Measurements from ENCODE around the gene RASAL2.
"Not testable (repeated sequence)": the region's sequence is repeated elsewhere in the genome, so short reads cannot be mapped to it uniquely, and the experiment has no call there.

Gene RASAL2

GRCh38 chr1:178072326-178072725 lies 21.6 kb upstream of the RASAL2 start:
- DNase-seq, result no peak

DNA sequence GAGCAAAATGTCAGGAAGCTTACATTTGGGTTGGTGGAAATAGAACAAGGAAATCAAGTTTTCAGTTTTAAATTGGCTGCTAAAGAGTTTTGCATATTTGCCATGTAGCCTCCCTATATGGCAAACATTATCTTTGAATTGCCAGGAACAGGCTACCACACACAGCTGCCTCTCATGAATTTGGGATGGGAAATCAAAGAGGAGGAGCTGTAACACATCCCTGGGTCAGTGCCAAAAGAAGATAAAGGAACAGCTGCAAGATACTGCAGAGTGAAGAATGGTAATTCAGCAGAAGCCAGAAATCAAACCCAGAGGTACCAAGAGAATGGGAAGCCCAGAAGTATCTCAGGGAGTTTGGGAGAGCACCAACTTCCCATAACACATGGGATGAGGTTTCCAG lies 18.6 kb upstream of the RASAL2 start:
- no peak for DNase-seq

- DNase-seq, result no peak
These were observed 17.3 kb upstream of the RASAL2 start for GRCh38 chr1:178076607-178077006.

DNA sequence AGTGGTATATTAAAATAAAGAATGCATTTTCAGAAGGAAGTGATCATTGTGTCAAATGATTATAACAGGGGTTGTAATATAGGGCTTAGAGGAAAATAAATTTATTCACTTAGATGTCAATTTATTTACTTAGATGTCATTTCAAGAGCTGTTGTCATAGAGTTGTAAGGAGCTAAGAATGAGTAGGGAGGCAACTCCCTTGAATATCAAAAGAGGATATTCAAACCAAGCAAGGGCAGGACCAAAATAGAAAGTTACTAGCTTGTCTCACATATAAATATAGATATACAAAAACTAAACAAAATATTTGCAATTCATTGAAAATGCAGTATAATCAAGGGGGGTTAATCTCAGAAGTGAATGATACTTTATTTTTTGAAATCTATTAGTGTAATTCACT lies 16.0 kb upstream of the RASAL2 start:
- DNase-seq, result no peak

DNA sequence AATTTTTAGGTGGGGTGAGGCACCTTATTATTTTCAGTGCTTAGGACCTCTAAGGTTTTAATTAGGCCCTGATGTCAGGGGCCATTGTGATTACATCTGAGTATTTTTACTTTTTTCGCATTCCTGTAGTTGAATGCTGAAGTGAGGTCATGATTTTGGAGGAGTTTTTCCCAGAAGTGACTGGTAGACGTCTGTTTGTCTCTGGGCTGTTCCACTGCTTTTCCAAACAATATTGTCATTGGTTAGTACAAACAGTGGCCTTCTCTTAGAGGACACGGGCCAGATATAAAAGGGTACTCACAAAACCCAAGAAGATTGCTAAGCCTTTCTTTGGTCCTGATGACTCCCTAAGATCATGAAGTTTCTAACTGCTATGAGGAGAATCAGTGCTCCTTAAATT lies 7.6 kb upstream of the RASAL2 start:
- DNase-seq, result no peak

- no peak for DNase-seq
These were observed 7.1 kb upstream of the RASAL2 start for GRCh38 chr1:178086766-178087165.

GRCh38 chr1:178088651-178089050 lies 5.3 kb upstream of the RASAL2 start:
- DNase-seq, result no peak

DNA sequence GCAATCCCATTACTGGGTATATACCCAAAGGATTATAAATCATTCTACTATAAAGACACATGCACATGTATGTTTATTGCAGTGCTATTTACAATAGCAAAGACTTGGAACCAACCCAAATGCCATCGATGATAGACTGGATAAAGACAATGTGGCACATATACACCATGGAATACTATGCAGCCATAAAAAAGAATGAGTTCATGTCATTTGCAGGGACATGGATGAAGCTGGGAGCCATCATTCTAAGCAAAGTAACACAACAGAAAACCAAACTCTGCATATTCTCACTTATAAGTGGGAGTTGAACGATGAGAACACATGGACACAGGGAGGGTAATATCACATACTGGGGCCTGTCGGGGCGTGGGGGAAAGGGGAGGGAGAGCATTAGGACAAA lies 2.5 kb upstream of the RASAL2 start:
- not testable (repeated sequence) for DNase-seq

- no peak for DNase-seq
These were observed 1.7 kb upstream of the RASAL2 start for GRCh38 chr1:178091986-178092745.

- no peak for DNase-seq
These were observed 918 bp upstream of the RASAL2 start for GRCh38 chr1:178092878-178093493.

- DNase-seq, result no peak
These were observed 382 bp upstream of the RASAL2 start for GRCh38 chr1:178093494-178093950.

DNA sequence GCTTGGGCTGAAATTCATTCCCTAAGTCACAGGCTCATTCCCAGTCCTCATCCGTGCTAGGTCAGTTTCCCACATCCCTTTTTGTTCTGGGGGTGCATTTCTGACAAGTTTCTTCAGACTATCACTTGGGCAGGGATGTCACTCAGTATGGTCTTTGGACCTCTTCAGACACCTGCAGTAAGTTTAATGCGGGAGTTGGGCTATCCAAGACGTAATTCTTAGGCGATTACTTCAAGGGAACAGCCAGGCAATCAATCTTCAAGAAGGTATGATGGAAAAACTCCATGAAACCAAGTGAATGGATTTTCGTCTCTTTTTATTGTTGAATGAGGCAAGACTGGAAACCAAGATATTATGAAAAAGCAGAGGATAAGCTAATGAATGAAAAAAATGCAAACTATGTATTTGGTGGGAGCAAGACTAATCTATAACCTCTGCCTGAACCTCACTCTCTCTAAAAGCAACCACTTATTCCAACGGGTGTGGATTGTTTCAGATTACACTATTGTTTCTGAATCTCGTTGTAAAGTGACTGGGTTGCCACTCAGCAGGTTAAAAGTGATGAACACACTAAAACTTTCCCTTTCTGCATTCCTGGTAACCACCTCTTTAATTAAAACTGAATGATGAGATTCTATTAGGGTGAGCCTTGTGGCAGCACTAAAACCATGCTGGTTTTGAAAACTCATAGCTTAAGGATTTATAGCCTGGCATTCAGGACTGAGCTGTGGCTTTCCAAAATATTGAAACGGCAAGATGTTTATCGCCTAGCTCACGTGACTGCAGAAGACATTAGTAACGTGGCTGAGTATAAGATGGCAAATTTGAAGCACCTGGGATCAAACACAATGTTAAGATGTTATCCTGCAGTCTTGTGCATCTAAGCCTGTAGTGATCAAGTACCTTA lies 1.1 kb downstream of the RASAL2 start:
- no peak for DNase-seq

DNA sequence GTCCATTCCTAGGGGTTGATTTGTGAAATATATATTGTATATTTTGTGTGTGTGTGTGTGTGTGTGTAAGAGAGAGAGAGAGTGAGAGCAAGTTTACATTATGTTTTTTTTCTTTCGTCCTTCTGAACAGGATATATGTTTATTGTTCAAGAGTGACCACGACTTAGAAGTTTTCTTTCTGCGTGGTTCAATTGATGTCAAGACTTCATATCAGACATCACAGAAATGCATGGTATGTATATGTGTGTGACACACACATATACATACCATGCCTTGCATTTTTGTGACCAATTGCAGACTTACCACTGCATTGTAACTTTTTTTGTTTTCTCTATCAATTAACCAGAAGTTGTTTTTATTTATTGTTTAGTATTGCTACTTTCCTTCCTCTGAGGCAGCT lies 2.5 kb downstream of the RASAL2 start:
- no peak for DNase-seq

GRCh38 chr1:178098262-178098661 lies 4.4 kb downstream of the RASAL2 start:
- DNase-seq, result no peak

DNA sequence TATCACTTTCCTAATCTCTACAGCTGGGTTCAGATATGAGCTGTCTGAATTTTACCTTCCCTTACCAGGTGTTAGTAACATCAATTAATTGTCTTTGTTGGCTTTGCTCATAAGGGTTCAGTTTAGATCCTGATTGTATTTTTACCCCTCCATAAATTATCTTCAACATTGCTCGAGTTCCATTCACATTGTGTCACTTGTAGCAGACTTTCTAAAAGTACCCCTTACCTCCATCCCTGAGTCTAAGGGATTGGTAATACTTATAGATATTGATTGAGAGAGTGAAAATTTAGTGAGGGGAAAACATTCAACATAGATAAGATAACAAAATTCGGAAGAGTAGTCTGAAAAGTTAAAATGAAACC lies 7.3 kb downstream of the RASAL2 start:
- no peak for DNase-seq

DNA sequence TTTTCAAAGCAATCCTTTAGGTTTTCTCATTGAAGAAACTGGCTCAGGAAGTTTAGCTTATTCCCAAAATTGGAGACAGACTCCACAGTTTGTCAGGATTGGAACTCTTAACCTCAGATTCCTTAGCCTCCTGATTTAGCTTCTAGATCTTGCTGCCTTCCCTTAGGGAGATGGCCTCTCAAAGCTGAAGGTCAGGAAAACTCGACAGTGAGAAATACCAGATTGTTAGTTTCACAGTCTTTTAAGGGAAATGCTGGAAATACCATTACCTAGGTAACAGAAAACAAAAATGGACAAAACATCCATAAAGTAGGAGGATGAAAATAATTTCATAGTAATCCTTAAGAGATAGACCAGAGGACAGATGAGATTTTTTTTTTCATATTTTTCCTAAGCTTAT lies 7.8 kb downstream of the RASAL2 start:
- DNase-seq, result no peak

DNA sequence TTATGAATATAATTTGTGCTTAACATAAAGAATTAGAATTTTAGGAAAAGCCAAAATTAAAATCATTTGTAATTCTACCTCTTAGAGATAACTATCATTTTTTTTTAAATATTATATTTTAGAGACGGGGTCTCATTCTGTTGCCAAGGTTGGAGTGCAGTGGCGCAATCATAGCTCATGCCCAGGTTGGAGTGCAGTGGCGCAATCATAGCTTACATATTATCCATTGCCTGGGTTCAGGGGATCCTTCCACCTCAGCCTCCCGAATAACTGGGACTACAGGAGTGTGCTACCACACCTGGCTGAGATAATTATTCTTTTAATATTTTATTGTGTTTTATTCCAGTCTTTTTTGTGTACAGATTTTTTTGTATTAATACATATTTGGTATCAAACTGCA lies 8.3 kb downstream of the RASAL2 start:
- DNase-seq, result no peak

- DNase-seq, result no peak
These were observed 13.9 kb downstream of the RASAL2 start for GRCh38 chr1:178107823-178108222.

- DNase-seq, result no peak
These were observed 15.6 kb downstream of the RASAL2 start for GRCh38 chr1:178109348-178110143.

GRCh38 chr1:178115260-178115659 lies 21.4 kb downstream of the RASAL2 start:
- no peak for DNase-seq

- DNase-seq, result no peak
These were observed 24.6 kb downstream of the RASAL2 start for GRCh38 chr1:178118524-178118923.

DNA sequence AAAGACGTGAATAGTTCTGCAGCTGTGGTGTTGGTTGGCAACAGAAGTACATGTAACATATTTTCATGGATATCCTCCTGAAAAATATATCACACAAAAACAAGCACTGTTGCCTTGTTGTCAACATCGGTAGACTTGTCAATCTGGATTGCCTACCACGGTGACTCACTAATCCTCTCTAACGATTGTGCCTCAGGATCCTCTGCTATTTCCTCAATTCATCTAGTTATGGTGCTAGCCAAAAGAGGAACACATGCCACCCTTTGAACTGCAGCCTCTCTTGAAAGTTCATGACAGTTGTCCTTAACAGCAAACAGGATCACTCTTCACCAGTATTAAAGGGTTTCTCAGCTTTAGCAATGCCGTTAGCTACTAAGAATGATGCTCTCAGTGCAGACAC lies 25.7 kb downstream of the RASAL2 start:
- DNase-seq, result no peak

GRCh38 chr1:178120088-178120487 lies 26.2 kb downstream of the RASAL2 start:
- no peak for DNase-seq
